ENCODE data around the gene MAGI1. TPM values are rescaled to one million over a fixed set of nuclear protein-coding genes. Genes with fewer than 3 reads are reported as not detected.
"Not testable (repeated sequence)": the region's sequence is repeated elsewhere in the genome, so short reads cannot be mapped to it uniquely, and the experiment has no call there.

MAGI1 gene
- total RNA-seq, 2 experiments from 2014 or later: 0.04 TPM; not detected in 1

- CTCF ChIA-PET; H3K36me3 Mint-ChIP-seq (ENCODE audit: low read depth); H3K27ac Mint-ChIP-seq; DNase-seq; H3K27me3 Mint-ChIP-seq; H3K4me3 Mint-ChIP-seq; POLR2A ChIA-PET; H3K4me1 Mint-ChIP-seq; H3K9me3 Mint-ChIP-seq: not testable (repeated sequence)
Observed at GRCh38 chr3:65509423-65509794, 529.3 kb downstream of the MAGI1 start.

GRCh38 chr3:65508750-65509422 is 529.8 kb downstream of the MAGI1 start:
- Mint-ChIP-seq H3K27ac (no peak overlapping the region), H3K9me3 (peaks cover 7% of the 10 kb centered on the region), H3K4me1 (no peaks in the 10 kb centered on the region), H3K27me3 (no peaks in the 10 kb centered on the region), H3K36me3 (ENCODE audit: low read depth) (no peaks in the 10 kb centered on the region), H3K4me3 (no peak overlapping the region)
- CTCF ChIA-PET: no interaction called here
- POLR2A ChIA-PET: no interaction called here
- DNase-seq: no peak

- CTCF ChIA-PET: no interaction called here
- POLR2A ChIA-PET: no interaction called here
- Mint-ChIP-seq H3K27me3 (no peaks in the 10 kb centered on the region), H3K4me3 (no peak overlapping the region), H3K36me3 (ENCODE audit: low read depth) (no peaks in the 10 kb centered on the region), H3K4me1 (no peaks in the 10 kb centered on the region), H3K9me3 (peaks cover 7% of the 10 kb centered on the region), H3K27ac (no peak overlapping the region)
- DNase-seq: no peak
Observed at GRCh38 chr3:65507437-65507836, 531.3 kb downstream of the MAGI1 start.

- H3K27ac Mint-ChIP-seq: no peak overlapping the region
- no peaks in the 10 kb centered on the region for H3K4me1 Mint-ChIP-seq
- no peaks in the 10 kb centered on the region for H3K27me3 Mint-ChIP-seq
- DNase-seq: no peak
- no peaks in the 10 kb centered on the region for H3K36me3 Mint-ChIP-seq (ENCODE audit: low read depth)
- H3K9me3 Mint-ChIP-seq: peaks cover 7% of the 10 kb centered on the region
- CTCF ChIA-PET: no interaction called here
- no peak overlapping the region for H3K4me3 Mint-ChIP-seq
- POLR2A ChIA-PET: no interaction called here
Observed at GRCh38 chr3:65503776-65504175, 534.9 kb downstream of the MAGI1 start.

GRCh38 chr3:65502526-65502925 is 536.2 kb downstream of the MAGI1 start:
- H3K27me3 Mint-ChIP-seq: no peaks in the 10 kb centered on the region

GRCh38 chr3:65500398-65501306 is 538.1 kb downstream of the MAGI1 start:
- Mint-ChIP-seq H3K27me3 (no peaks in the 10 kb centered on the region), H3K4me1 (no peaks in the 10 kb centered on the region), H3K4me3 (no peak overlapping the region), H3K9me3 (peaks cover 2% of the 10 kb centered on the region), H3K36me3 (ENCODE audit: low read depth) (no peaks in the 10 kb centered on the region), H3K27ac (no peak overlapping the region)
- CTCF ChIA-PET: interaction anchor here (0.5 kb wide), 1 partner anchor 1788 kb away, joined by 4 read pairs; no protein-coding TSS in a partner anchor
- POLR2A ChIA-PET: no interaction called here
- no peak for DNase-seq

More at GRCh38 chr3:65502526-65502925, 536.2 kb downstream of the MAGI1 start:
- Mint-ChIP-seq H3K27ac (no peak overlapping the region), H3K36me3 (ENCODE audit: low read depth) (no peaks in the 10 kb centered on the region), H3K4me3 (no peak overlapping the region), H3K9me3 (peaks cover 6% of the 10 kb centered on the region), H3K4me1 (no peaks in the 10 kb centered on the region)
- DNase-seq: no peak
- ChIA-PET POLR2A (no interaction called here), CTCF (no interaction called here)

- Mint-ChIP-seq H3K4me1 (no peaks in the 10 kb centered on the region), H3K27me3 (no peaks in the 10 kb centered on the region), H3K9me3 (no peaks in the 10 kb centered on the region), H3K27ac (no peak overlapping the region), H3K36me3 (ENCODE audit: low read depth) (no peaks in the 10 kb centered on the region), H3K4me3 (no peak overlapping the region)
- CTCF ChIA-PET: no interaction called here
- DNase-seq: no peak
- POLR2A ChIA-PET: no interaction called here
Observed at GRCh38 chr3:65497846-65498245, 540.9 kb downstream of the MAGI1 start.

GRCh38 chr3:65497236-65497635 is 541.5 kb downstream of the MAGI1 start:
- ChIA-PET CTCF (no interaction called here), POLR2A (no interaction called here)
- H3K9me3 Mint-ChIP-seq: no peaks in the 10 kb centered on the region
- DNase-seq: no peak
- no peak overlapping the region for H3K4me3 Mint-ChIP-seq
- no peak overlapping the region for H3K27ac Mint-ChIP-seq
- no peaks in the 10 kb centered on the region for H3K36me3 Mint-ChIP-seq (ENCODE audit: low read depth)
- no peaks in the 10 kb centered on the region for H3K4me1 Mint-ChIP-seq
- H3K27me3 Mint-ChIP-seq: no peaks in the 10 kb centered on the region

- Mint-ChIP-seq H3K27me3 (no peaks in the 10 kb centered on the region), H3K9me3 (no peaks in the 10 kb centered on the region), H3K36me3 (ENCODE audit: low read depth) (no peaks in the 10 kb centered on the region), H3K27ac (no peak overlapping the region), H3K4me1 (no peaks in the 10 kb centered on the region), H3K4me3 (no peak overlapping the region)
- CTCF ChIA-PET: no interaction called here
- POLR2A ChIA-PET: no interaction called here
- DNase-seq: no peak
Observed at GRCh38 chr3:65493938-65494337, 544.8 kb downstream of the MAGI1 start.

GRCh38 chr3:65493371-65493882 is 545.3 kb downstream of the MAGI1 start:
- no peak for DNase-seq
- H3K9me3 Mint-ChIP-seq: no peaks in the 10 kb centered on the region
- POLR2A ChIA-PET: no interaction called here
- CTCF ChIA-PET: no interaction called here
- no peak overlapping the region for H3K4me3 Mint-ChIP-seq
- H3K27ac Mint-ChIP-seq: no peak overlapping the region
- no peaks in the 10 kb centered on the region for H3K27me3 Mint-ChIP-seq
- H3K4me1 Mint-ChIP-seq: no peaks in the 10 kb centered on the region
- no peaks in the 10 kb centered on the region for H3K36me3 Mint-ChIP-seq (ENCODE audit: low read depth)

- POLR2A ChIA-PET: no interaction called here
- no peak overlapping the region for H3K27ac Mint-ChIP-seq
Observed at GRCh38 chr3:65492249-65492648, 546.5 kb downstream of the MAGI1 start.

GRCh38 chr3:65490114-65490513 is 548.6 kb downstream of the MAGI1 start:
- DNase-seq: no peak
- CTCF ChIA-PET: no interaction called here

More at GRCh38 chr3:65492249-65492648, 546.5 kb downstream of the MAGI1 start:
- Mint-ChIP-seq H3K27me3 (no peaks in the 10 kb centered on the region), H3K4me3 (no peak overlapping the region), H3K4me1 (no peaks in the 10 kb centered on the region), H3K9me3 (no peaks in the 10 kb centered on the region), H3K36me3 (ENCODE audit: low read depth) (no peaks in the 10 kb centered on the region)
- CTCF ChIA-PET: no interaction called here
- DNase-seq: no peak

GRCh38 chr3:65489253-65489652 is 549.5 kb downstream of the MAGI1 start:
- Mint-ChIP-seq H3K36me3 (ENCODE audit: low read depth) (no peaks in the 10 kb centered on the region), H3K4me3 (no peak overlapping the region), H3K9me3 (no peaks in the 10 kb centered on the region), H3K27me3 (no peaks in the 10 kb centered on the region), H3K27ac (no peak overlapping the region), H3K4me1 (no peaks in the 10 kb centered on the region)
- ChIA-PET CTCF (no interaction called here), POLR2A (no interaction called here)
- no peak for DNase-seq

More at GRCh38 chr3:65490114-65490513, 548.6 kb downstream of the MAGI1 start:
- Mint-ChIP-seq H3K27ac (no peak overlapping the region), H3K27me3 (no peaks in the 10 kb centered on the region), H3K36me3 (ENCODE audit: low read depth) (no peaks in the 10 kb centered on the region), H3K4me1 (no peaks in the 10 kb centered on the region), H3K9me3 (no peaks in the 10 kb centered on the region), H3K4me3 (no peak overlapping the region)
- POLR2A ChIA-PET: no interaction called here

Data from activated CD4-positive, alpha-beta T cell treated with anti-CD3 and anti-CD28 coated beads, Interleukin-2, amount 10 ng/mL, durations not matched to agents 7 days and 5 days (primary cell).